Endothelial cell of umbilical vein (primary cell): Measurements from ENCODE around the gene SLC4A2. TPM values are rescaled to one million over a fixed set of nuclear protein-coding genes. Genes with fewer than 3 reads are reported as not detected.

Source experiments
- BruUV-seq: library from RNA; stranded (reverse); fragments of 400-500 nt; replicated peaks from 2 replicates; lab custom pipeline; 2021; lab: Mats Ljungman, UMichigan
- CTCF ChIA-PET: fragments of 300-600, 350-600 bp; sonication (Branson Sonifier 250); formaldehyde crosslinking; loops from one replicate; lab custom pipeline; 2021; ENCODE audit warnings: antibody characterized with exemption, inconsistent platforms; lab: Charles Lee
- POLR2A ChIA-PET: fragments of 300-600, 350-600 bp; sonication (Branson Sonifier 250); formaldehyde crosslinking; loops from one replicate; lab custom pipeline; 2021; ENCODE audit warnings: antibody characterized with exemption, inconsistent platforms; lab: Charles Lee
- DNase-seq: peaks from one replicate; pipeline ENCODE4 v3.0.0-alpha.2; 2011; ENCODE audit warnings: low read depth, low spot score
- FAIRE-seq: peaks from 2 replicates; lab custom pipeline; 2011; peaks lifted over from hg19 to GRCh38; lab: Jason Lieb, UNC
- H2AFZ ChIP-seq: 2 replicates; pipeline ENCODE4 v1.6.0; 2012; ENCODE audit warnings: low read depth, low read length, control low read depth, inconsistent platforms
- H3K27ac ChIP-seq: 2 replicates; pipeline ENCODE4 v1.5.1; 2011; ENCODE audit warnings: low read depth, mild to moderate bottlenecking, control low read depth, low read length, moderate library complexity; ENCODE audit not compliant: insufficient read depth
- H3K27me3 ChIP-seq, 2 experiments: 2 replicates each; pipeline versions ENCODE4 v1.6.0 to v1.6.1; 2011; ENCODE audit warnings: low read length in 2 of 2, mixed read lengths in 1 of 2; ENCODE audit not compliant: control insufficient read depth in 2 of 2, insufficient read depth in 2 of 2
- H3K36me3 ChIP-seq, 2 experiments: 2 replicates in 1 of 2; 3 replicates in 1 of 2; pipeline ENCODE4 v1.5.1; 2011; ENCODE audit warnings: low read length in 2 of 2, mild to moderate bottlenecking in 1 of 2, moderate library complexity in 1 of 2; ENCODE audit not compliant: control insufficient read depth in 2 of 2, insufficient read depth in 2 of 2; ENCODE audit errors: extremely low read depth in 1 of 2
- H3K4me1 ChIP-seq: 3 replicates; pipeline ENCODE4 v1.5.1; 2011; ENCODE audit warnings: mild to moderate bottlenecking, low read length; ENCODE audit not compliant: control insufficient read depth, insufficient read depth; ENCODE audit errors: extremely low read depth
- H3K4me2 ChIP-seq: 2 replicates; pipeline ENCODE4 v1.6.1; 2011; ENCODE audit warnings: low read length, control low read depth, mixed read lengths; ENCODE audit not compliant: insufficient read depth
- H3K4me3 ChIP-seq, 3 experiments: fragments of 200-600 bp in 1 of 3; sonication (generic), shearing (Covaris generic) in 1 of 3; replicated peaks in 1 of 3; 2 replicates each; pipeline ENCODE4 v1.5.1; 2011 to 2016; ENCODE audit warnings: control low read depth in 3 of 3, low read length in 3 of 3, mild to moderate bottlenecking in 2 of 3, inconsistent platforms in 1 of 3, low read depth in 1 of 3, moderate library complexity in 1 of 3; ENCODE audit not compliant: insufficient read depth in 1 of 3
- H3K79me2 ChIP-seq: 2 replicates; pipeline ENCODE4 v1.6.0; 2012; ENCODE audit warnings: low read length, inconsistent platforms; ENCODE audit not compliant: control insufficient read depth, insufficient read depth
- H3K9ac ChIP-seq: replicated peaks from 2 replicates; pipeline ENCODE3; 2011; ENCODE audit warnings: low read length, control low read depth; ENCODE audit not compliant: insufficient read depth; ENCODE audit errors: extremely low read depth
- H3K9me1 ChIP-seq: replicated peaks from 3 replicates; pipeline ENCODE4 v1.6.0; 2011; ENCODE audit warnings: mild to moderate bottlenecking, low read length; ENCODE audit not compliant: control insufficient read depth, insufficient read depth; ENCODE audit errors: extremely low read depth
- H3K9me3 ChIP-seq: replicated peaks from 2 replicates; pipeline ENCODE4 v1.5.1; 2012; ENCODE audit warnings: low read length, inconsistent platforms; ENCODE audit not compliant: control insufficient read depth, insufficient read depth
- H4K20me1 ChIP-seq: replicated peaks from 2 replicates; pipeline ENCODE3; 2011; ENCODE audit warnings: mild to moderate bottlenecking, low read length; ENCODE audit not compliant: control insufficient read depth, insufficient read depth; ENCODE audit errors: extremely low read depth
- CTCF ChIP-seq, 2 donors: IDR thresholded peaks; 1 replicate in 1 of 2; 2 replicates in 1 of 2; pipeline ENCODE4 v1.5.1; 2011; ENCODE audit warnings: low read length in 2 of 2, mild to moderate bottlenecking in 2 of 2, moderate library complexity in 2 of 2, control low read depth in 1 of 2, inconsistent platforms in 1 of 2, low read depth in 1 of 2; ENCODE audit not compliant: insufficient read depth in 1 of 2; ENCODE audit errors: extremely low read depth in 1 of 2
- EZH2 ChIP-seq: IDR thresholded peaks from 2 replicates; pipeline ENCODE4 v1.6.1; 2012; ENCODE audit warnings: borderline replicate concordance, low read depth, mild to moderate bottlenecking, moderate library complexity, low read length, inconsistent platforms; ENCODE audit not compliant: severe bottlenecking
- FOS ChIP-seq: IDR thresholded peaks from 2 replicates; pipeline ENCODE4 v1.6.1; 2011; ENCODE audit warnings: mild to moderate bottlenecking, low read length, moderate library complexity, borderline replicate concordance; ENCODE audit not compliant: insufficient read depth
- GATA2 ChIP-seq: IDR thresholded peaks from 2 replicates; pipeline ENCODE4 v1.7.0; 2011; ENCODE audit warnings: low read depth, mild to moderate bottlenecking, moderate library complexity, mixed read lengths, low read length; ENCODE audit not compliant: insufficient read length, insufficient read depth
- JUN ChIP-seq: IDR thresholded peaks from 2 replicates; pipeline ENCODE4 v1.6.1; 2011; ENCODE audit warnings: borderline replicate concordance, low read depth; ENCODE audit not compliant: insufficient read length, insufficient read depth
- MAX ChIP-seq: IDR thresholded peaks from 2 replicates; pipeline ENCODE4 v1.6.1; 2011; ENCODE audit not compliant: insufficient read depth, insufficient read length
- MYC ChIP-seq: IDR thresholded peaks from one replicate; pipeline ENCODE4 v1.6.1; 2011; ENCODE audit warnings: mild to moderate bottlenecking, low read depth, low read length
- POLR2A ChIP-seq: IDR thresholded peaks from 2 replicates; pipeline ENCODE4 v1.6.1; 2012; ENCODE audit warnings: low read depth, mild to moderate bottlenecking, control low read depth, low read length
- POLR2AphosphoS5 ChIP-seq: IDR thresholded peaks from 2 replicates; pipeline ENCODE4 v1.6.1; 2012; ENCODE audit warnings: low read depth, mild to moderate bottlenecking, control low read depth, low read length, moderate library complexity; ENCODE audit not compliant: insufficient read depth
- dilution Hi-C: fragments of 300-500 bp; cut with MboI; formaldehyde crosslinking; loops from one replicate; pipeline ENCODE4 v1.15.0; 2019; ENCODE audit warnings: low sequenced_read_pairs; ENCODE audit not compliant: extremely low pct_ligation_motif_present
- intact Hi-C: fragments of 100-400 bp; cut with micrococcal nuclease; formaldehyde crosslinking; loops from one replicate; pipeline ENCODE4 v1.10.0; 2022
- polyA plus RNA-seq, 4 experiments: library from polyadenylated mRNA; depleted of rRNA in 3 of 4; stranded (reverse) in 3 of 4; unstranded in 1 of 4; fragments of >200 nt; gene quantifications; 2 replicates each; pipeline versions ENCODE4 v1.2.1 to v1.2.3, GENCODE V29; 2011 to 2012; ENCODE audit warnings: missing spikeins in 1 of 4
- total RNA-seq: library from RNA; stranded (reverse); gene quantifications from 2 replicates; pipeline ENCODE4 v1.2.3, GENCODE V29; 2021

Gene SLC4A2
- total and polyA plus RNA-seq, 2 donors (not counting 3 experiments of a cell fraction or from before 2014, with no cell fraction given) = 108 to 172 TPM

- FAIRE-seq = no peak
These were observed 66.1 kb downstream of the SLC4A2 start for GRCh38 chr7:151125470-151125845.

More at GRCh38 chr7:151125470-151125845, 66.1 kb downstream of the SLC4A2 start:
- peaks cover 6% of the 10 kb centered on the region for H3K4me1 ChIP-seq
- no peak overlapping the region for H3K4me2 ChIP-seq
- H3K27me3 ChIP-seq = no peaks in the 10 kb centered on the region
- H3K36me3 ChIP-seq = peaks cover 4 to 53% of the 10 kb centered on the region in 2 experiments
- no peak for DNase-seq
- ChIA-PET POLR2A (interaction anchor here (0.6 kb wide), 1 partner anchor 35 kb away, joined by 3 read pairs; no protein-coding TSS in a partner anchor), CTCF (interaction anchor here (0.6 kb wide), 1 partner anchor 885 kb away, joined by 3 read pairs; no protein-coding TSS in a partner anchor)
- H3K27ac ChIP-seq = no peak overlapping the region
- intact Hi-C loops = no loop called here
- peaks cover 2% of the 10 kb centered on the region for H4K20me1 ChIP-seq
- H3K9me3 ChIP-seq = no peaks in the 10 kb centered on the region
- H3K79me2 ChIP-seq = no peaks in the 10 kb centered on the region
- H3K9ac ChIP-seq = no peak overlapping the region
- no peak overlapping the region for H2AFZ ChIP-seq
- no peak for TF ChIP-seq FOS
- no peak for TF ChIP-seq MAX
- TF ChIP-seq JUN = no peak
- TF ChIP-seq GATA2 = no peak
- no peak for TF ChIP-seq POLR2A
- TF ChIP-seq MYC = no peak
- TF ChIP-seq CTCF (IDR thresholded peaks at IDR 0.05; ENCODE audit: extremely low read depth in 1 of 2, insufficient read depth in 1 of 2, low read depth in 1 of 2, low read length in 2 of 2) = no peak
- TF ChIP-seq EZH2 = no peak
- TF ChIP-seq POLR2AphosphoS5 = no peak
- H3K9me1 ChIP-seq = no peaks in the 10 kb centered on the region
- no TSS peak for BruUV-seq
- no peak overlapping the region for H3K4me3 ChIP-seq
- dilution Hi-C loops = no loop called here
